Kidney glomerular epithelial cell (primary cell): ENCODE data around the gene PDE3A.
"Not testable (repeated sequence)": the region's sequence is repeated elsewhere in the genome, so short reads cannot be mapped to it uniquely, and the experiment has no call there.

ENCODE experiments used
- DNase-seq: peaks from one replicate; lab custom pipeline; 2025; lab: John Stamatoyannopoulos, UW

PDE3A gene

DNA sequence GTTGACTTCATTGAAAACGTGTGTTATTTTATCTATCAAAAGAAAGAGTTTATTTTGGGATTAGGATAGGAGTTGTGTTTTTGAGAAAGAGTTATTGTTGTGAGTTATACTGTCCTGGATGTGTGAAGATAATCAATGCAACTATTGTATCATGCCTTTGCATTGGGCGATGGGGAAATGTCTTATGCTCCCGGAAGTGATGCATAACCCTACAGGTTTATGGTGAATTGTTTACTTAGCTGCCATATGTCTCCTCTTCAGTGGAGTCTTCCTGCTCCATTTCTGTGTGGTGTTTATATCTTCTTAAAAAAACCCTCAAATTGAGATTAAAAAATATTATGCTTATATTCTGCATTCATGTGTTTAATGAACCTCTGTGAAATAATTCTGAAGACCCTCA is 6.5 kb downstream of the PDE3A start:
- no peak for DNase-seq

DNA sequence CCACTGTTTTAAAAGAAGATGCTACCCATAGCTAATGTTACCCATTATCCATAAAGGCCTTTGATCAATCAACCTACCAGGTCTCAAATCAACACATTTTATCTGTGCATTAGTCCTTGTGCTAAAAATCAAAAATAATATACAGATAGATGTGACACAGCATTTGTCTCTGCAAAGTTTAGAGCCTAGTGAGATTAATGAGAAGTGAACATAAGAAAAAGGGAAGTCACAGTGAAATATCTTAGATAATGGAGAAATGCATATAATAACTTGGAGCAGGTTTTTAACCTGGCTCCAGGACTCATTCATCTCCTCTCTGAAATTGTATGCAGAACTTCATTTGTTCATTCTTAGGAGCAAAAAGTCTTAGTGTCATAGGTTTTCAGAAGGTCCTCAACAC is 7.2 kb downstream of the PDE3A start:
- DNase-seq, result no peak

DNA sequence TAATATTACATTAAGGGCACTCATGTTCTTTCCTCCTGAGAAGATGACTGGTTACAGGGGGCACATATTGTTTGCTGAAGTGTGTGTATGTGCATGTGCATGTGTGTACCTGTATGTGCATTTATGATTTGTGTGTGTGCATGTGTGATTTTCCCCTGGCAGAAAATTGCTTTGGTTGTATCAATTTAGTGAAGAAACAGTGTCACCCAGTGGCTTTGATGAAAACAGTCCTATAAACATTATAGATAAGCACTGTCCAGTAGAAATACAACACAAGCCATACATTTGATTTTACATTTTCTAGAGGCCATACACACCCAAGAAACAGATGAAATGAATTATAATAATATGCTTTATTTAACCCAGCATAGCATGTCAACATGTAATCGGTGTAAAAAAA is 8.6 kb downstream of the PDE3A start:
- DNase-seq, result peak; percentile 26

DNA sequence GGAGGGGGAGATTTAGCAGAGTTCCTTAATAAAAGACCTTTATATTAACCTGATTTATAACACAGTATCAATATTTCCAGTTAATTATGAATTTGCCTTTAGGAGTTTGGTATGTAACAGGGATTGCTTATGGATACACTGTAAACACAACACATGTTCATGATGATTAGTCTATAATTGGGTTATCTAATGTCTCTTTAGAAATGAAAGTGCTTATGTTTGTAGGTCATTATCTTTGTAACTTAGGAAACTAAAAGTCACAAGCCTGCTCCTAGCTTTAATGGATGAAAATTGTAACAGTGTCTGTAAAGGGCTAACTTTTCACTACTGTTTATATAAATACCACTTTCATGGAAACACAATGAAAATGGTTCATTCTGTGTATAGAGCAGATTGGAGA is 9.4 kb downstream of the PDE3A start:
- DNase-seq, result no peak

DNA sequence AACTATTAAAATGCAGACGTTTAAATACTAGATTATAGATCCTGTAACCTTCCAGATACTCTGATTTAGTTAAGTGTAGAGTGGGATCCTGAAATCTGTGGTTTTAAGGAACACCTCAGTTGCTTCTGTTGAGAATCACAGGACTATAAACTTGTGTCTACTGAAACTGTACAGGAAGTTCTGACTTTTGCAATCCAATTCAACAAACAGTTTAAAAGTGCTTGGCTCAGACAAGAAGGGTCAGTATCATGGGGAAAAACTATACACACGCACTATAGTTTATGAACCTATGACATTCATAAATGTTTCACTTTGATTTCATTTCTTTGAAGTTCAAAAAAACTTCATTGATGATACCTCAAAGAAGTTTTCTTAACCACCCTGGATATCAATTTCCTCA is 13.8 kb downstream of the PDE3A start:
- no peak for DNase-seq

DNA sequence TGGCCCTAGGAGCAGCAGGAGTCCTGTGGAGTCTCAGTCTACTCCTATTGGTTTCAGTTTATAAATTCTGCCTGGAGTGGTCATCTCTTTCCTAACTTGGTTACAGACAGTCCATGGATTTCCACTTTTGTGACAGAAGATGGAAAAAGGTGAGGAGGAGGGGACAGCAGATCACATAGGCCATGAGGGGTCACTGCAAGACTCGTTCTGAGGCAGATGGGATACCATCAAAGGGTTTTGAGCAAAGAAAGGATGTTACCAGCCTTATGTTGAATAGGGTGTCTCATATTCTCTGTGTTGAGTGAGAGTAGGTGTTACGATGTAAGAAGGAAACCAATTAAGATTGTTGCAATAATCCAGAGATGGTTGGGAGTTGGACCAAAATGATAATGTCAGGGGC is 15.3 kb downstream of the PDE3A start:
- DNase-seq, result no peak

DNA sequence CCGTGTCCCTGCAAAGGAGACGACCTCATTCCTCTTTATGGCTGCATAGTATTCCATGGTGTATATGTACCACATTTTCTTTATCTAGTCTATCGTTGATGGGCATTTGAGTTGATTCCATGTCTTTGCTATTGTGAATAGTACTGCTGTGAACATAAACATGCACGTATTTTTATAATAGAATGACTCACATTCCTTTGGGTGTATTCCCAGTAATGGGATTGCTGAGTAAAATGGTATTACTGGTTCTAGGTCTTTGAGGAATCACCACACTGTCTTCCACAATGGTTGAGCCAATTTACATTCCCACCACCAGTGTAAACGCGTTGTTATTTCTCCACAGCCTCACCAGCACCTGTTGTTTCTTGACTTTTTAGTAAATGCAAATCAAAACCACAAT is 16.5 kb downstream of the PDE3A start:
- not testable (repeated sequence) for DNase-seq

DNA sequence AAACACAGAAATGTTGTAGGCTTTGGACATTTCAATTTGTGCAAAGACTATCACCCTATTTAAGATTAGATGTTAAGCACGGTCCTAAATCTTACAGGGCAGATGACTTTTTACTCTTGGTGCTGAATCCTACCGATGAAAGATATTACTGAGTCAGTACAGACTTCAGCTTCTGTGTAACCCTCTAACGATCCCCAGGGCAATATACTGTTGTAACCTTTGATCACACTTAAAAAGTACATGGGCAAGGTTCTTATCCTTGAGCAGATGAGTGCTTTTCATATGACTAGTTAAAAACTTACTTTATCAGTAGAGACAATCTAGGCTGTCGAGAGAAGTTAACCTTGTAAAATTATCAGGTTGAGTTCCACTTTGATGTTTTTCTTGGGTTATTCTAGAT is 22.5 kb downstream of the PDE3A start:
- no peak for DNase-seq

DNA sequence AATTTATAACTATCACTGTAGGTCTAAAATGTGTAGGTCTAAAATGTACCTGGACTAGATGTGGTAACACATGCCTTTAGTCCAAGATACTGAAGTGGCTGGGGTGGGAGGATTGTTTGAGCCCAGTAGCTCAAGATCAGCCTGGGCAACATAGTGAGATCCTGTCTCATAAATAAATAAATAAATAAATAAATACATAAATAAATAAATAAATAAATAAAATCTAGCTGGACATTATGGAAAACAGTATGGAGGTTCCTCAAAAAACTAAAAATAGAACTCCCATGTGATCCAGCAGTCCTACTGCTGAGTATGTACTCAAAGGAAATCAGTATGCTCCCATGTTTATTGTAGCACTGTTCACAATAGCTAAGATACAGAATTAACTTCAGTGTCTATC is 24.0 kb downstream of the PDE3A start:
- no peak for DNase-seq

DNA sequence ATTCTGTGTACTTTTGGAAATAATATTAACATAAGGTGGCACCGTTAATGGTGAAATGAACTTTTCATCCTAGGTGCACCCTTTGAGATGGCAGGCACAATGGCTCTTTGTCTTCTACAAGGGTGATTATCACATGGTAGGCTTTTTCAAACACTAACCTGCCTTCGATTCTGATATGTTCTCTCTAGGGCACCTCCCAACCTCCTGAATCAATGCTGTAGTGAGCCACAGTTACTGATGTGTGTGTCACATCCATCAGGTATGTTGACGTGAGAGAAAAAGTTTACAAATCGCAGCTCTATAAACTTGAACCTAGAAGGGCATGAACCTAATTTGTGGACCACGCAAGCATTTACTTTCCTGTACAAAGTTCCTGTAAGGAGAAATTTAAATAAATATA is 25.4 kb downstream of the PDE3A start:
- DNase-seq, result no peak

DNA sequence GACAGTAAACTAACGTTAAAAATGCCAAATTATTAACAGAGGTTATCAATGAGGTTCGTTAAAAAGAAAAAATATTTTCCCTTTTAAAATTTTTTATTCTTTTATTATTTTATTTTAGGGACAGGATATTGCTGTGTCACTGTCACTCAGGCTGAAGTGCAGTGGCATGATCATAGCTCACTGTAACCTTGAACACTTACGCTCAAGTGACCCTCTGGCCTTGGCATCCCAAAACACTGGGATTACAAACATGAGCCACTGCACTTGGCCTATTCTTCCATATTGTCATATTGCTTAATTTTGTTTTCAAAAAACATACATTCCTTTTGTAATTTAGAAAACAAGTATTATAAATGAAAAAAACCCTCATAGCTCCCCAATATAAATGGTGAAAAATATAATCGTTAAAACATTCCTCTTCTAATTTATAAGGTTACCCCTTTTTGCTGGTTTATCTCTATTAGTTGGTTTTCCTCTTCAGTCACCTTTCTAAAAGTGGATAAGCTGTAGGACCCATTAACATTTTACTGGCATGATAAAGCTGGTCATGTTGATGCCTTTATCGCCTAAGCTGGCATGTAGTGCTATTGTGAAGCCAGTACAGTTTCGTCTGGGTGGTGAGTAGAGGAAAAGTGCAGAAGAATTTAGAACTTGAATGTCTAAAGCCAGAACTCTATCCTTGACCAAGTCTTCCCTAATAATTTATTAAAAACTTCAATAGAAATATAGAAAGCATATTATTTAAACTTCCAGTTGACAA is 27.6 kb downstream of the PDE3A start:
- no peak for DNase-seq

DNA sequence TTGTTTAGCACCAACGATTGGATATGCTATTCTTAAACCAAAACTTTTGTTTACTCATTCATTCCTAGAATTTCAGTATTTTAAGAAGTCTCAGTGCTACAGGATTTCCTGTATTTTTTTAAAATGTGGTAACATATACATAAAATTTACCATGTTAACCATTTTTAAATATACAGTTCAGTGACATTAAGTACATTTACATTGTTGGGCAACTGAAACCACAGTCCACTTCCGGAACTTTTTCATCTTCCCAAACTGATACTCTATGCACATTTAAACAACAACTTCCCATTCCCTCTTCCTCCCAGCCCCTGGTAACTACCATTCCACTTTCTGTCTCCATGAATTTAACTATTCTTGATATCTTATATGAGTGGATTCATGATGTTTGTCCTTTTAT is 30.3 kb downstream of the PDE3A start:
- DNase-seq, result no peak

DNA sequence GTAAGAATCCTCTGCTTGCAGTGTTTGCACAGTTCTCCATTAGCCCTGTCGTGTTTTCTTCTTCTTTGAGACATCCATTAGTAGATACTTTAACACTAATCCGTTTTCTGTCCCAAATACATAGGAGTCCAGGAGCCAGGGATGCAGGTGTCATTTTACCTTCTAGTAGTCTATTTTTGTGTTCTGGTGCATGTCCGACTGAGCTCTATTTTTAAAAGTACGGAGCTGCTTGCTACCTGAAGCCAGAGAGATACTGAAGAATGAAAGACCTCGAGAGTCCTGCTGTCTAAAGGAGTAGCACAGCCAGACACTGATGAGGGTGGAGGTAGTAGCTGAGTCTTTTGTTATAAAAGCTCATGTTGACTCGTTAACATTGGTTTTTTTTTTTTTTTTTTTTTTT is 31.7 kb downstream of the PDE3A start:
- DNase-seq, result no peak

DNA sequence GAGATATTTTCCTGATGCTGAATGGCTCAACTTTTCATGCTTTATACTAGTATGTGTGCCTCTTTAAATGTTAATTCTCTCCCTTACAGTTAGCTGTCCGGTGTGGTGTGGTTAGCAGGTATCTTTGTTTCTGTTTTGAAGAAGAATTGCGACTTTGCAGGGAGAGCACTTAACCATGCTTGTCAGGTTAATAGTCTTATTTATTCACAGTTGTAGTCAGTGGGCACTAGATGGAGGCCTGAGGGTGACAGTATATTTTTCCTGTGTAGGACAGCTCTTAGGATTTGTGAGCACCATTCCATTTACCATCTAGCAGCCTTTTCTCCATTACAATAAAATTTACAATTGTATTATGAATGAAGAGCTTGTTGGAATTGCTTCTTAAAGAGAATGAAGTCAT is 34.9 kb downstream of the PDE3A start:
- DNase-seq, result no peak

DNA sequence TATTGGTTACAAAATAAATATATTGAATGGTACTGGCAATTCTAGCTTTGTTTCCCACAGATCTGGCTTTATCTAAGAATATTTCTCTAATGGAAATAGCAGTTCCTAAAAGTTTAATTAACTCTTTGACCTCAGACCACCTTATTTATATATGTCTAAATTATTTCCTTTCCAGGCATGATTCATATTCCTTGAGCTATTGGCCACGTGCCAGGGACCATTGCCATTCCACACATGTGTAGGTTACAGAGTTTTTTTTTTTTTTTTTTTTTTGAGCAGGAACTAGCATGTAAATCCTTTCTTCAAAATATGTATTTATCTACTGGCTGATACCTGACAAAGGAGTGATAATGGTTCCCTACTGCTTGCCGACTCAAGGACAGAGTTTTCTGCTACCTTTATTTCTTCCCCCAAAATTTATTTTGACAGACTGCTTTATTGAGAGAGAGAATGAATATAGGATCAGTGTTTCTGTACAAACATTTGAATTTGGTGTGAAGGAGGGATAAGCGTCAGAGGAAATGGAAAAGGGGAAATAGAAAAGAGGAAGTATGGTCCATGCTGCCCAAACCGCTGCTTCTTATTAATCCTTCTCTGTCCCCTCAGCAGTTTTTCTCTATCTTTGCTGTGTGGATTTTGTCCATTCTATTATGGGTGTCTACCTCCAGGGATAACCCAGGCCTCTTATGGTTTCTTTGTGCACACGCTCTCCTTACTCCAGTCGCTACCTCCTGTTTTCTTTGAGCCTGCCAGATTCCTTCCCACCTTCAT is 36.4 kb downstream of the PDE3A start:
- no peak for DNase-seq

DNA sequence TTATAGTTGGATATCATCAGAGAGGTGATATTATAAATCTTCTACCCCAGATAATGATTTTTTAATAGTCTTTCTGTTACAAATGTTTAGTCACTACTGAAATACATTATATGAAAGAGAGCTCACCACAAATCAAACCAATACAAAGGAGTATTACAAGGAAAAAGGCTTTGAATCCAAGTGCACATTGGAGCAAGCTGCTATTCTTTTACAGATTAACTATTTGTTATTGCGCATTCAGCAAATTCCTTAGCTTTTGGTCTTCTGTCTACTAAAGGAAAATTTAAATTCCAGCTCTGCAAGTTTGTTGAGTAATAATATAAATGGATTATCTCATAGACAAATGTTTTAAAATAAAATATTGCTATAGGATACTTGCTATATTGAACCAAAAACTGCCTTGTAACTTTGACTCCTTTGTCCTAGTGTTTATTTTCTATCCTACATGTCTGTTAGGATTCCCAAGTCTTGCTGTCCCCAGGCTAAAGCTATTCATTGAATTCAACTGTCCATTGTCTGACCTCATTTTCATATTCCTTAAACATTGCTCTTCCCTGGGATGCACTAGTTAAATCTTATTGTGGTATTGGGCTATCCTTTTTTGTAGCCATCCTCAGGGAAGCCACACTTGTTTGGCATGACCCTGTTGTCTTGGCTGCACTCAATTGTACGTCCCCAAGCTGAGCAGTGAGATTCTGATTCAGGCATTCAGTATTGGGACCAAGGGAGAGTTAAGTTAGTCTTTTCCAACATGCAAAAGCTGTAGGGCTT is 41.5 kb downstream of the PDE3A start:
- no peak for DNase-seq

DNA sequence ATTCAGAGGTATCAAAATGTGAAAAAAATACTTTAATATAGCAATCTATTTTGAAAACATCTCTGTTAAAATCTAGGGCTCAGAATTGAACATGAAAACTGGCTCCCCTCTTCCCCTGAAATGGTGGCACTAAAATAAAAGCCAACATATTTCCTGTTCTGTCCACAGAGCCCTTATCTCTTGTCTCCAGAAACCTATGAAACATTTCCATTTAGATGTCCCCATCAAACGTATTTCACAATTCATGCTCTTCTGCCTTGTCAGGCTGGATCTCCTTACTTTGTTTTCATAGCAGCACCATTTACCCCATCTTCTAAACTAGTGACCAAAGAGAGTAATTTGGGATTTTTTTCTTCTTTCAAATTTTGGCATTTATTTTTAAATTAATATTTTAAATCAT is 42.4 kb downstream of the PDE3A start:
- DNase-seq, result no peak

DNA sequence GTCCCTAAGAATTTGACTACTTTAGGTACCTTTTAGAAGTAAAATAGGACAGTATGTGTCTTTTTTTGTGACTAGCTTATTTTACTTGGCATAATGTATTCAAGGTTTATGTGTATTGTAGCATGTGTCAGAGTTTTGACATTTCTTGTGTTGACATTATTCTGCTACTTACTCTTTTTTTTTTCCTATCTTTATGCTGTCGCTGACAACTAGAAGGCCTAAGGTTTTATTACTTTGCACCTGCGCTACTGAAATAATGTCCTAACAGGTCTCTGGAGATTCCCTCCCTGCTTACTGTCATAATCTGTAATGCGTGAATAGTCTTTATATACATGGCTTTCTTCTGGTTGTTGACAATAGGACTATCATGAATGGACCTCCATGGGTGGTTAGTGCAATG is 43.0 kb downstream of the PDE3A start:
- DNase-seq, result no peak

DNA sequence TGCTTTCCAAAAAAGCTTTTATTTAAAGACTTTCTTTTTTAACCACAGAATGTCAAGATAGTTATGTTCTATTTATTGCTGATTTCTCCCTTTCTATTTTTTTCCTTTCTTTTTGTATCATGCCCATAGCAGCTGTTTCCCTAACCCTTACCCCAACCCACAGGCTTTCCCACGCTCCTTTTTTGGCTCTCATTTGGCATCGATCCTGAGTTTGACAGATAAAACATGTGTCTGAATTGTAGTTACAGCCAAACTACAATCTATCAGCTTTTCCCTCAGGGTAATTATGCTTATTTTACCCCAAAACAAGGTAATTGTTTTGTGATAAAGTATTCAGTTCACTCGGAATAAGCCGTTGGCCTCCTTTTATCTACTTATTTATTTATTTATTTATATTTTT is 46.7 kb downstream of the PDE3A start:
- no peak for DNase-seq

DNA sequence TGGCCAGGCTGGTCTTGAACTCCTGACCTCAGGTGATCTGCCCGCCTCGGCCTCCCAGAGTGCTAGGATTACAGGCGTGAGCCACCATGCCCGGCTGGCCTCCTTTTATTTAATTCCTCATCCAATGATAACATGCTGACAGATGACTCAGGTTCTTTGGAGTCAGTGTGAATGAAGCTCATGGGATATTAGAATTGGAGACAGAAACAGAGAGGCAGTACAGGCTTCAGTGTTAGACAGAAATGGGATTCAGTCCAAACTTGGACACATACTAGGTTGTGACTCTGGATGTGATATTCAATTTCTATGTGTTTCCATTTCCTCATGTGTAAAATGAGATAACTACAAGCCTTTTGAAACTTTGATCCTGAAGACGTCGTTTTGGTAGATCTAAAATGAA is 47.3 kb downstream of the PDE3A start:
- DNase-seq, result no peak

DNA sequence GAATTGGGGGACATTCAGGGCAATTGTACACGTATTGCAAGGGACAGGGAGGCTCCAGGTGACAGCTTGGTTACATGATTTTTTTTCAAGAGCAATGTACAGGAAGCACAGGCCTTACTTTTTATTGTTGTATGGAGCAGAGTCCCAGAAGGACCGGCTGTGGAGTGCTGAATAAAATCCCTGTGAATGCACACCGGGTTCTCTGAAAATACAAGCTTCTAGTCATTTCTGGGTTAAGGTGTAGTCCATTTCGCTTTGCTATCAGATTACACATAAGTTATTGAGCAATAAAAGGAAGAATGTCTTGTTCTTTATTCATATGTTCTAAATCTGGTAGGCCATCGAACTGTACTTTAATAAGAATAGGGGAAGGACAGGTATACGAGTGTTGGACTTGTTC is 52.2 kb downstream of the PDE3A start:
- no peak for DNase-seq

DNA sequence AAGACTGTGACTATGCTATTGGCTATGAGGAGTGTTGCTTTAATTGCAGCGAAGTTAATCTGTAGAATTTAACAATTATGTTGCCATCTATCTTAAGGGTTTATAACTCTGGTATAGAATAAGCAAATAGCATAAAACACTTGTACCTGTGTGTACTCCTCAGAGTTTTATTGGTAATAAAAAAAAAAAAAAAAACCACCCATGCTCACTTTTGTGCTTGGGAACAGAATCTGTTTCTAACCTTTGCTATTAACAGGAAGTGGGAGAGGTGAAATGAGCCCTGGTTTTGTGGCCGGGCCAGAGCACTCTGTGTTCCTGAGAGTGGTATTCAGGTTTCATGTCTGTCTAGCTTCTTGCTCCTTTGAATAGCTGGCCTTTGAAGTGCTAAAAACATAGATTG is 53.1 kb downstream of the PDE3A start:
- no peak for DNase-seq

DNA sequence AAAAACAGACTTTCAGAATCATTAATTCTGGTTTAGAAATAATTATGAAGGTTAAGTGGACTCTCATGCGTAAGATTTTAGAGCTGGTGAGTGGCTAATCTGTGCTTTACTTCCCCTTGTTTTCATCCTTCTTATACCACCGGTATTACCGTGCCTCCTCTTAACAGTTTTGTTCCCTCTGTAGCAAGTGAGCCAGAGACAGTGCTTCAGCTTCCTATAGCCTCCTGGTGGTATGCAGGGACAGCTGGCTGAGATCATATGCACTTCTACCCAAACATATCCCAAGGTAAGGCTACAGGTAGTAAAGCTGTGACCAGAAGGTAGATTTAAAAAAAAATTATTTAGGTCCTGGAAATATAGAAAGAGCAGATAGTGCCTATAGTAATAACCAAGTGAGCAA is 55.2 kb downstream of the PDE3A start:
- DNase-seq, result no peak
